HL-60/S4 (cell line): ENCODE data around the gene ELOVL5.

Experiments used
- in situ Hi-C: fragments of 300-500 bp; cut with MboI; formaldehyde crosslinking; loops from 2 replicates; pipeline ENCODE4 v1.14.3; 2022; ENCODE audit warnings: low sequenced_read_pairs

The ELOVL5 gene

GRCh38 chr6:53280207-53280606, 68.5 kb downstream of the ELOVL5 start:
- in situ Hi-C loops, result no loop called here

GRCh38 chr6:53279293-53279692, 69.5 kb downstream of the ELOVL5 start:
- in situ Hi-C loops, result no loop called here

GRCh38 chr6:53273370-53273769, 75.4 kb downstream of the ELOVL5 start:
- in situ Hi-C loops, result no loop called here

GRCh38 chr6:53269827-53270226, 78.9 kb downstream of the ELOVL5 start:
- in situ Hi-C loops, result no loop called here

GRCh38 chr6:53268858-53269608, 79.7 kb downstream of the ELOVL5 start:
- in situ Hi-C loops, result no loop called here

- in situ Hi-C loops, result no loop called here
Observed at GRCh38 chr6:53266553-53267090, 82.1 kb downstream of the ELOVL5 start.

GRCh38 chr6:53264915-53265607, 83.7 kb downstream of the ELOVL5 start:
- in situ Hi-C loops, result no loop called here

GRCh38 chr6:53264337-53264736, 84.4 kb downstream of the ELOVL5 start:
- in situ Hi-C loops, result no loop called here

GRCh38 chr6:53263917-53264316, 84.8 kb downstream of the ELOVL5 start:
- in situ Hi-C loops, result no loop called here

- in situ Hi-C loops, result no loop called here
Observed at GRCh38 chr6:53259860-53260580, 88.7 kb downstream of the ELOVL5 start.

- in situ Hi-C loops, result no loop called here
Observed at GRCh38 chr6:53258774-53259155, 90.0 kb downstream of the ELOVL5 start.

GRCh38 chr6:53258076-53258773, 90.5 kb downstream of the ELOVL5 start:
- in situ Hi-C loops, result no loop called here

- in situ Hi-C loops, result no loop called here
Observed at GRCh38 chr6:53257533-53257932, 91.2 kb downstream of the ELOVL5 start.

GRCh38 chr6:53257001-53257400, 91.7 kb downstream of the ELOVL5 start:
- in situ Hi-C loops, result no loop called here

GRCh38 chr6:53252177-53252692, 96.5 kb downstream of the ELOVL5 start:
- in situ Hi-C loops, result no loop called here

- in situ Hi-C loops, result no loop called here
Observed at GRCh38 chr6:53251033-53251672, 97.6 kb downstream of the ELOVL5 start.

GRCh38 chr6:53250176-53251032, 98.3 kb downstream of the ELOVL5 start:
- in situ Hi-C loops, result no loop called here

- in situ Hi-C loops, result no loop called here
Observed at GRCh38 chr6:53246924-53247323, 101.8 kb downstream of the ELOVL5 start.

GRCh38 chr6:53244958-53245357, 103.8 kb downstream of the ELOVL5 start:
- in situ Hi-C loops, result no loop called here
